NCI-H1436 (cell line): ENCODE measurements around the gene HS2ST1.
A peak's percentile ranks its signal among the peaks of the same experiment; 100 is the strongest.

ENCODE experiments used
- DNase-seq: peaks from one replicate; lab custom pipeline; 2025; lab: John Stamatoyannopoulos, UW

The HS2ST1 gene

GRCh38 chr1:87115317-87115890, 201.0 kb downstream of the HS2ST1 start:
- no peak for DNase-seq

- no peak for DNase-seq
Measured at GRCh38 chr1:87115891-87116290, 201.5 kb downstream of the HS2ST1 start.

DNA sequence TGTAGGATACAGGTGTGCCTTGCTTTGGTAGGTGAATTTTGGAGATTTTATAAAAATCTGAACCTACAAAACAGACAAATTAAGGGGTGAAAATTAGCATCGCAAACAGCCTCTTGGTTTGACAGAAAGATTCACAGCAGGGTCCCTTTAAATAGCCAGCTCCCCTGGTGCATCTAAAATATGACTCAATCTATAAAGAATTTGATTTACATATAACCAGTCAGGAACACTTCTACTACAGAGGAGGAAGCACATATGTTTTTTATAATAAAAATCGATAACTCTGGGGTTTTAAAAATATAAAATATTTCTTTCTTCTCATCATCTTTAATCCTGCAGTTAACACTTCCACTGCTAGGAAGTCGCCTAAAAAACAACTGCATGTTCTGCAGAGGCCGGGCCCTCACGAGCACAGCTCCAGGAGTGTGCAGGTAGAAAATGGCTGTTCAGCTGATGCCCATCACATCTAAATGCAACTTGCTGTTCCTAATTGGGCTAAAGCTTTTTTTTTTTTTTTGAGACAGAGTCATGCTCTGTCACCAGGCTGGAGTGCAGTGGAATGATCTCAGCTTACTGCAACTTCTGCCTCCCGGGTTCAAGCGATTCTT, 203.4 kb downstream of the HS2ST1 start:
- DNase-seq, result no peak

- DNase-seq, result no peak
Measured at GRCh38 chr1:87119541-87120140, 205.2 kb downstream of the HS2ST1 start.

GRCh38 chr1:87120779-87121178, 206.3 kb downstream of the HS2ST1 start:
- DNase-seq, result no peak

GRCh38 chr1:87121711-87122163, 207.3 kb downstream of the HS2ST1 start:
- DNase-seq, result no peak

DNA sequence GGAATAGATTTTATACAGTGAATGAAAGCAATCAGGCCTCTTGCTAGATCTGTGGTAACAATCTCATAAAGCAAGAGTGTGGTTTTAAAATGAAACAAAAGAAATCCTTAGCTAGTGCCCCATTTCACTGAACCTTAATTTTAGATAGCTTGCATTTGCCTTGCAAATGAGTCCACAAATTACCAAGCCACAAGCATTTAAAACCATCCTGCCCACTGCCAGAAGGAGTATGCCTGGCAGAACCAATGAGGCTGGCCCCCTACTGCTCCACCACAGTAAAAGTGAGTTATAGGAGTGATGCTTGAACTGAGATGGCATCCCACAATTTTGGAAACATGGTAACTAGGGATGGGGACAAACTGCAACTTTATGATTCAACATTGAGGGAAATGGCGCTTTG, 207.8 kb downstream of the HS2ST1 start:
- no peak for DNase-seq

DNA sequence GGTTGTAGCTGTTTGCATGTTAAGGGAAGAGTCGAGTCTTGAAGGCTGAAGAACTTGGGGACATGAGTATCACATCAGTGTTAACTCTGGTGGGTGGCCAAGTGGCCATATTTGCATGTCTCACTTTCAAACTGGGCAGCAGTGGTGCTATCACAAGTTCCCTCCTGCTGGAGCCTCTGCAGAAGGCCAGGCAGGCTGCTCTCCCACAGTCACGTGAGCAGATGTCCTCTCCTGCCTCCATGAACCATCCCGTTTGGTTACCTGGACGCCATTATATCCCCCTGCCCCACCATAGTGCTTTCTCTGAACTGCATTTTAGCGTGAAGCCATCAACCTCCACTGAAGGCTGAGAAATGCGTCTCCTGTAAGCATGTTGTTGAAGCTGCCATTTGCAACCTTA, 209.2 kb downstream of the HS2ST1 start:
- no peak for DNase-seq

GRCh38 chr1:87126886-87127505, 212.6 kb downstream of the HS2ST1 start:
- DNase-seq, result no peak

GRCh38 chr1:87127581-87127980, 213.1 kb downstream of the HS2ST1 start:
- DNase-seq, result no peak

- no peak for DNase-seq
Measured at GRCh38 chr1:87129038-87129437, 214.6 kb downstream of the HS2ST1 start.

GRCh38 chr1:87129606-87130005, 215.2 kb downstream of the HS2ST1 start:
- DNase-seq, result no peak

- DNase-seq, result no peak
Measured at GRCh38 chr1:87130438-87130837, 216.0 kb downstream of the HS2ST1 start.

- peak; percentile 69 for DNase-seq
Measured at GRCh38 chr1:87131809-87132283, 217.4 kb downstream of the HS2ST1 start.

DNA sequence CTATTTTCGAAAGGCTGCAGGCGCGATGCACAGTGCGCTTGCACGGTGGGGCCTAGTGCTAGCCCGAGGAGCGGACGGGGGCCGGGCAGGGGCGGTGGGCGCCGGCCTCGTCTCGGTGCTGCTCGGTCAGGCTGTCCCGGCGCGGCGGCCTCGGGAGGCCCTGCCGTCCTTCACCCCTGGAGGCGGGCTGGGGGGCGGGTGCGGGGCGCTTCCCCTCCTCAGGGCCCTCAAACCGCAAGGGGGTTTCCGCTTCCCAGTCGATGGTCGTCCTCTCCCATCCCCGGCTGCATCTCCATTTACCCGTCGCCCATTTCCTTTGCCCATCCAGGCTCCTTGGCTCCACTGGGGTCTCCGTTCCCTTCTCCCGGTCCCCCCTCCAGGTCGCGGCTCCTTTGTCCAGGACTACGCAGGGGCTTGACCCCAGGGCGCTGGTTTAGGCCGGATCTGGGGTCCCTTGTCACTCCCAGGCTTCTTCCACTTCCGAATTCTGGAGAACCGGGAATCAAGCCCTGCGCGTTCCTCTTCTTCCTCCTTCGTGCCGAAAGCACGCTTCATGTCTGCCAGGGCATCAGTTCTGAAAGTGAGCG, 217.9 kb downstream of the HS2ST1 start:
- DNase-seq, result no peak

DNA sequence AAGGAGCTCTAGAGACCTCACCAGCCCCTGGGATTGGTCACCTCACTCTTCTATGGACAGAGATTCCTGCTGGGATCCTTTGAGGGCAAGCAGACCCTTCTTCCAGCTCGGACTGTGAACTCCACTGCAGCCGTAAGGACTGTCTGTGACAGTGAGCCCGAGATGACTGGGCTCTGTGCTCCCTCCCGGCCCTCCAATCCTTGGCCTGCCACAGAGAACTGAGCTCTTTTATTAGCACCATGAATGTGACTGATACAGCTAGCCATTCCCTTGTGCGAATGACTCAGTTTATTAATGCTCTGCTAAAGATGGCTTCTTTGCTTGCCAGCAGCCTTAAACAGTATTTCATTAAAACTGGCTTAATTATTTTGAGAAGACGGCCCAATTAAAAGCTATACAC, 219.6 kb downstream of the HS2ST1 start:
- DNase-seq, result no peak

- no peak for DNase-seq
Measured at GRCh38 chr1:87134625-87135328, 220.3 kb downstream of the HS2ST1 start.

DNA sequence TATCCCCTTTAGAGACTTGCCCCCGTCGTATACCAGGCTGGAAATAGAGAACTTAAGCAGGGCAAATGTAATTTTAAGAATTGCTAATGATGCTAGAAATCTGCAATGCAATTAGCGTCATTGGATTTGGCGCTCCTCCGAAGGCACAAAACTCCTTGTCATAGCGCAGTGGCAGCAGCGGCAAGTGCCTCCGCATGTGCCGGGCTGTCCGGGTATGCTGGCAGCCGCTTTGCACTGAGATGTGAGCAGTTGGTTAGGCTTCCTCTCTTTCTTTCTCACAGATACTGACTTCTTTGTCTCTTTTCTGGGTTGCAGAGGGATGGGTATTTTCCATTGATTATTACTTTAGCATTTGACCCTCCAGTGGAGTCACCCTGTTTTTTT, 220.9 kb downstream of the HS2ST1 start:
- no peak for DNase-seq

GRCh38 chr1:87136607-87137341, 222.3 kb downstream of the HS2ST1 start:
- DNase-seq, result no peak

- no peak for DNase-seq
Measured at GRCh38 chr1:87137342-87137739, 222.9 kb downstream of the HS2ST1 start.

DNA sequence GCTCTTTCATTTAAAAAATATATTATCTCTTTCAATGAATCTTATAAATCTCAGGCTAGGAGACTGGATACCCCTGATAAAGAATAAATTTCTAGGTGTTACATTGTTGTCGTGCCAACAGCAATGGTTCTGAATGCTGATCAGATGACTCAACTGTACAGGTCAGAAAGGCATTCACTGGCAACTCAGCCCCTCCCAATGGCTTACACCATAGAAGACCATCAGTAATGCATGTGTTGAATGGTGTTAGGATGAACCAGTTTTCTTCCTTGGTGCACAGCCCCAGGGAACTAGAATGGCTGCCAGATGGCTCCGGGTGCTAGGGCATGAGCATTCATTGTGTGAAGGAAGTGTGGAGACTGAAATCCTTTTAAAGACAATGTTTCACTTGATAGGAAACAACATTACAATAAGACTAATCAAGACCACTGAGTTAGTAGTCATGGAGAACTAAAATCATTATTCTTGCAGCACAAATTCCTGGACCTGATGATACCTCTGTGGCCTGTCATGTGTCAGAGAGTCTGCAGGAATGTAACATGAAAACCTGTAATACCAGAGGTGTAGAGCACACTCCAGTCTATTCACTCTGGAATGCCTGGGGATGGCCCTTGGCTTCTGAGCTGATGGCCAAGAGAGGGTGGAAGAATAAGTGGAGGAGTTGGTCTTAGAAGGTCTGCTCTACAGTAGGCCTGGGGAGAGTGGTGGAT, 226.6 kb downstream of the HS2ST1 start:
- no peak for DNase-seq
